Measurements from ENCODE around the gene USP10. TPM values are rescaled to one million over a fixed set of nuclear protein-coding genes. Genes with fewer than 3 reads are reported as not detected.

USP10 gene
- total and polyA plus RNA-seq, 4 donors = 28.2 to 46.1 (median 42.0) TPM

GRCh38 chr16:84738255-84739038 lies 38.6 kb downstream of the USP10 start:
- Histone ChIP-seq H3K36me3 (ENCODE audit: control insufficient read depth in 4 of 4, insufficient read depth in 3 of 4, low read depth in 1 of 4, low read length in 3 of 4) (no peaks in the 10 kb centered on the region), H3K9me3 (ENCODE audit: control insufficient read depth in 4 of 4, low read length in 3 of 4) (no peaks in the 10 kb centered on the region), H3K4me1 (ENCODE audit: control insufficient read depth in 4 of 4, insufficient read depth in 4 of 4, low read length in 3 of 4) (peaks cover 17 to 75% (median 68%) of the 10 kb centered on the region in 4 donors), H3K4me3 (ENCODE audit: low read depth in 1 of 3, low read length in 3 of 3) (no peak overlapping the region), H3K27me3 (ENCODE audit: control insufficient read depth in 4 of 4, insufficient read depth in 4 of 4, low read length in 3 of 4) (no peaks in the 10 kb centered on the region), H3K9ac (ENCODE audit: low read depth in 1 of 2, low read length in 2 of 2) (no peak overlapping the region), H3K27ac (ENCODE audit: low read depth in 1 of 2, low read length in 2 of 2) (peak overlapping the region in 1 of 2 donors; percentile 28)
- TF ChIP-seq JUND (IDR thresholded peaks at IDR 0.05) (no peak), REST (IDR thresholded peaks at IDR 0.05) (no peak), HNF4G (IDR thresholded peaks at IDR 0.05) (peak; percentile 71), FOXA2 (IDR thresholded peaks at IDR 0.05) (no peak), CTCF (IDR thresholded peaks at IDR 0.05; ENCODE audit: low read depth, low read length, missing input control) (peak; percentile 74), SP1 (IDR thresholded peaks at IDR 0.05) (peak; percentile 86), RXRA (IDR thresholded peaks at IDR 0.05) (peak; percentile 50 to 74), RAD21 (IDR thresholded peaks at IDR 0.05) (peak; percentile 76 to 83), HNF4A (conservative IDR thresholded peaks at IDR 0.05) (peak; percentile 82 to 97)
- peak; percentile 79 for DNase-seq (ENCODE audit: low spot score)
- WGBS = 27% methylated on average over 8 of the region's 8 CpGs

GRCh38 chr16:84739349-84740124 lies 39.7 kb downstream of the USP10 start:
- WGBS = 50% methylated on average over 7 of the region's 7 CpGs
- Histone ChIP-seq H3K27me3 (ENCODE audit: control insufficient read depth in 4 of 4, insufficient read depth in 4 of 4, low read length in 3 of 4) (no peaks in the 10 kb centered on the region), H3K4me1 (ENCODE audit: control insufficient read depth in 4 of 4, insufficient read depth in 4 of 4, low read length in 3 of 4) (peaks cover 17 to 71% (median 66%) of the 10 kb centered on the region in 4 donors), H3K9ac (ENCODE audit: low read depth in 1 of 2, low read length in 2 of 2) (no peak overlapping the region), H3K36me3 (ENCODE audit: control insufficient read depth in 4 of 4, insufficient read depth in 3 of 4, low read depth in 1 of 4, low read length in 3 of 4) (no peaks in the 10 kb centered on the region), H3K27ac (ENCODE audit: low read depth in 1 of 2, low read length in 2 of 2) (peak overlapping the region; percentile 44 to 61), H3K9me3 (ENCODE audit: control insufficient read depth in 4 of 4, low read length in 3 of 4) (no peaks in the 10 kb centered on the region), H3K4me3 (ENCODE audit: low read depth in 1 of 3, low read length in 3 of 3) (no peak overlapping the region)
- TF ChIP-seq REST (IDR thresholded peaks at IDR 0.05) = no peak
- TF ChIP-seq MAX (IDR thresholded peaks at IDR 0.05) = no peak
- TF ChIP-seq JUND (IDR thresholded peaks at IDR 0.05) = peak in 1 of 2 donors; percentile 18
- TF ChIP-seq FOXA2 (IDR thresholded peaks at IDR 0.05) = no peak
- peak; percentile 25 for TF ChIP-seq SP1 (IDR thresholded peaks at IDR 0.05)
- no peak for TF ChIP-seq CTCF (IDR thresholded peaks at IDR 0.05; ENCODE audit: low read depth, low read length, missing input control)
- TF ChIP-seq YY1 (IDR thresholded peaks at IDR 0.05) = no peak
- TF ChIP-seq HNF4A (conservative IDR thresholded peaks at IDR 0.05) = peak; percentile 58 to 66
- TF ChIP-seq RAD21 (IDR thresholded peaks at IDR 0.05) = peak; percentile 8 to 36
- peak; percentile 16 to 46 for TF ChIP-seq RXRA (IDR thresholded peaks at IDR 0.05)
- no peak for TF ChIP-seq ZBTB33 (IDR thresholded peaks at IDR 0.05)
- no peak for TF ChIP-seq NR2F2 (IDR thresholded peaks at IDR 0.05)
- no peak for DNase-seq (ENCODE audit: low spot score)

All from liver (tissue), 9 donors.